GM19372 (cell line): ENCODE data around the gene MAD1L1.
"Not testable (repeated sequence)": the region's sequence is repeated elsewhere in the genome, so short reads cannot be mapped to it uniquely, and the experiment has no call there.

ENCODE experiments used
- ATAC-seq: cut with Tn5 transposase; IDR thresholded peaks from one replicate; pipeline ENCODE4 v1.9.1; 2021; ENCODE audit warnings: mild to moderate bottlenecking, low read depth, moderate library complexity; ENCODE audit not compliant: unreplicated experiment

The MAD1L1 gene

GRCh38 chr7:1843271-1843861 lies 389.4 kb downstream of the MAD1L1 start:
- ATAC-seq: no peak

- no peak for ATAC-seq
Measured at GRCh38 chr7:1842321-1843221, 390.2 kb downstream of the MAD1L1 start.

- ATAC-seq: not testable (repeated sequence)
Measured at GRCh38 chr7:1841286-1842021, 391.3 kb downstream of the MAD1L1 start.

GRCh38 chr7:1840744-1841143 lies 392.0 kb downstream of the MAD1L1 start:
- ATAC-seq: not testable (repeated sequence)

GRCh38 chr7:1839701-1840100 lies 393.0 kb downstream of the MAD1L1 start:
- no peak for ATAC-seq

GRCh38 chr7:1838911-1839531 lies 393.7 kb downstream of the MAD1L1 start:
- not testable (repeated sequence) for ATAC-seq

- ATAC-seq: not testable (repeated sequence)
Measured at GRCh38 chr7:1838544-1838872, 394.2 kb downstream of the MAD1L1 start.

- not testable (repeated sequence) for ATAC-seq
Measured at GRCh38 chr7:1837696-1838543, 394.8 kb downstream of the MAD1L1 start.

GRCh38 chr7:1831933-1832535 lies 400.7 kb downstream of the MAD1L1 start:
- ATAC-seq: not testable (repeated sequence)

GRCh38 chr7:1831471-1831870 lies 401.3 kb downstream of the MAD1L1 start:
- ATAC-seq: not testable (repeated sequence)

GRCh38 chr7:1829668-1830067 lies 403.1 kb downstream of the MAD1L1 start:
- not testable (repeated sequence) for ATAC-seq

- ATAC-seq: no peak
Measured at GRCh38 chr7:1829111-1829510, 403.6 kb downstream of the MAD1L1 start.

- not testable (repeated sequence) for ATAC-seq
Measured at GRCh38 chr7:1828170-1828569, 404.6 kb downstream of the MAD1L1 start.

GRCh38 chr7:1827521-1827981 lies 405.2 kb downstream of the MAD1L1 start:
- ATAC-seq: not testable (repeated sequence)

GRCh38 chr7:1826931-1827330 lies 405.8 kb downstream of the MAD1L1 start:
- ATAC-seq: not testable (repeated sequence)

GRCh38 chr7:1825897-1826741 lies 406.6 kb downstream of the MAD1L1 start:
- no peak for ATAC-seq

- ATAC-seq: not testable (repeated sequence)
Measured at GRCh38 chr7:1825647-1825896, 407.2 kb downstream of the MAD1L1 start.

- not testable (repeated sequence) for ATAC-seq
Measured at GRCh38 chr7:1824882-1825646, 407.7 kb downstream of the MAD1L1 start.
